ENCODE measurements around the gene ING5.

GRCh38 chr2:241771286-241772062, 69.6 kb downstream of the ING5 start:
- TF ChIP-seq POLR2A (IDR thresholded peaks at IDR 0.05) (no peak), CTCF (IDR thresholded peaks at IDR 0.05 in 4 of 5, conservative IDR thresholded peaks at IDR 0.05 in 1 of 5) (no peak)

Data from gastrocnemius medialis (tissue), 4 donors.